ENCODE results near the gene ULK3. TPM values are rescaled to one million over a fixed set of nuclear protein-coding genes. Genes with fewer than 3 reads are reported as not detected.

Gene ULK3
- total RNA-seq, 1 donor from 2014 or later = 48.4 TPM

DNA sequence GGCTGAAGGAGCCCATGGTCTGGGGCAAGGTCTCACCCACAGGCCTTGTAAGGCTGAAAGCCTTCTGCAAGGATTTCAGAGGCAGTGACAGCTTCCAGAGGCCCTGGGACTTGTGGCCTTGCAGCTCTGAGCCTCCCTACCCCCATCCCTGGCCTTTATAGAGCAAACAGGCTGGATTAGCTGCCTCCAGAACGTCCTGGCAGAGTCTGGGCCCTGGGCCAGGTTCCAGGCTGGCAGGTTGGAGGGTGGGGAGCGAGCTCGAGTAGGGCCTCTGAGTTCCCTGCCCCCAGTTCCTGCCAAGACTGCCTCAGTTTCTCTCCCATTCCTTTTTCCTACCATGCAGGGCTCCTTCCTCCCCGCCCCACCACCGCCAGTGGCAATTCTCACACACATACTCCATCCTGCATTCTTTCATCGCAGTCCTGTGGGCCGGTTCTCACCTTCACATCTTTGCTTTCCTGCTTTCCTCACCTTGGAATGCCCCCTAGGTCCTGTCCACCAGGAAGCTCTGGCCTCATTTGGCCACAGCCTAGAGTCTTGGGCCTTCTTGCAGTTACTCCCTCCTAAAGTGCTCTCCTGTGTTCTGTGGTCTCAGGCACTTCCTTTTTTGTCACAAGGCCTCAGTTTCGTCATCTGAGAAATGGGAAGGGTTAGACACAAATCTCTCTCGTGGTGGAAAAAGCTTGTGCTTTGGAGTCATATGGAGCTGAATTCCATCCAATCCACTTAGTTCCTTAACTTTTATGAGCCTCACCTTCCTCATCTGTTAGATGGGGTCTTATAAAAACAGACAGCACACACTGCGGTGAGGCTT, 27.6 kb downstream of the ULK3 start:
- no peak for DNase-seq (ENCODE audit: low read depth, low spot score)
- H3K4me3 Mint-ChIP-seq = no peak overlapping the region
- no peak overlapping the region for H3K27ac Mint-ChIP-seq (ENCODE audit: unreplicated experiment)
- no peaks in the 10 kb centered on the region for H3K9me3 Mint-ChIP-seq
- H3K27me3 Mint-ChIP-seq (ENCODE audit: low read depth) = peaks cover 5% of the 10 kb centered on the region
- TF ChIP-seq, protein P1, sequence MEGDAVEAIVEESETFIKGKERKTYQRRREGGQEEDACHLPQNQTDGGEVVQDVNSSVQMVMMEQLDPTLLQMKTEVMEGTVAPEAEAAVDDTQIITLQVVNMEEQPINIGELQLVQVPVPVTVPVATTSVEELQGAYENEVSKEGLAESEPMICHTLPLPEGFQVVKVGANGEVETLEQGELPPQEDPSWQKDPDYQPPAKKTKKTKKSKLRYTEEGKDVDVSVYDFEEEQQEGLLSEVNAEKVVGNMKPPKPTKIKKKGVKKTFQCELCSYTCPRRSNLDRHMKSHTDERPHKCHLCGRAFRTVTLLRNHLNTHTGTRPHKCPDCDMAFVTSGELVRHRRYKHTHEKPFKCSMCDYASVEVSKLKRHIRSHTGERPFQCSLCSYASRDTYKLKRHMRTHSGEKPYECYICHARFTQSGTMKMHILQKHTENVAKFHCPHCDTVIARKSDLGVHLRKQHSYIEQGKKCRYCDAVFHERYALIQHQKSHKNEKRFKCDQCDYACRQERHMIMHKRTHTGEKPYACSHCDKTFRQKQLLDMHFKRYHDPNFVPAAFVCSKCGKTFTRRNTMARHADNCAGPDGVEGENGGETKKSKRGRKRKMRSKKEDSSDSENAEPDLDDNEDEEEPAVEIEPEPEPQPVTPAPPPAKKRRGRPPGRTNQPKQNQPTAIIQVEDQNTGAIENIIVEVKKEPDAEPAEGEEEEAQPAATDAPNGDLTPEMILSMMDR (conservative IDR thresholded peaks at IDR 0.05) = no peak
- H3K36me3 Mint-ChIP-seq (ENCODE audit: low read depth) = no peaks in the 10 kb centered on the region
- peaks cover 9% of the 10 kb centered on the region for H3K4me1 Mint-ChIP-seq

GRCh38 chr15:74812533-74812932, 30.4 kb downstream of the ULK3 start, which contains the start of gene LMAN1L:
Gene LMAN1L (plus strand): TSS chr15:74812835. CDS start chr15:74812855, 20 bp downstream.
- TF ChIP-seq, protein P1 (conservative IDR thresholded peaks at IDR 0.05) = no peak
- Mint-ChIP-seq H3K4me1 (peaks cover 4% of the 10 kb centered on the region), H3K27me3 (ENCODE audit: low read depth) (peaks cover 5% of the 10 kb centered on the region), H3K4me3 (no peak within 1 kb of the TSS), H3K27ac (ENCODE audit: unreplicated experiment) (peak within 1 kb of the TSS; percentile 37), H3K36me3 (ENCODE audit: low read depth) (no peaks in the 10 kb centered on the region), H3K9me3 (no peaks in the 10 kb centered on the region)
- DNase-seq (ENCODE audit: low read depth, low spot score) = no peak

DNA sequence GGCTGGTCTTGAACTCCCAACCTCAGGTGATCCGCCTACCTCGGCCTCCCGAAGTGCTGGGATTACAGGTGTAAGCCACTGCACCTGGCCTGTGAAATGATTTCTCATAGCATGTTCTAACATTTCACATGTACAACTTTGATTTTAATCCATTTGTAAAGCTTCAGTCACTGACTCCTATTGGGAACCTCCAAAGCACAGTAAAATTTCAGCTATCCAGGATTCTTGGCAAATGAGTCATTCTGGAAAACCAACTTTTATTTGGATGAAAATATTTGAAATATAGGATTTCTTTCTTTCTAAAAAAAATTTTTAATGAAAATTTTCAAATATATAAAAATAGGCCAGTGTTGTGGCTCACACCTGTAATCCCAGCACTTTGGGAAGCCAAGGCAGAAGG, 33.0 kb downstream of the ULK3 start:
- Mint-ChIP-seq H3K27me3 (ENCODE audit: low read depth) (peaks cover 3% of the 10 kb centered on the region), H3K4me1 (peaks cover 3% of the 10 kb centered on the region), H3K9me3 (no peaks in the 10 kb centered on the region), H3K27ac (ENCODE audit: unreplicated experiment) (no peak overlapping the region), H3K4me3 (no peak overlapping the region), H3K36me3 (ENCODE audit: low read depth) (no peaks in the 10 kb centered on the region)
- DNase-seq (ENCODE audit: low read depth, low spot score) = no peak
- TF ChIP-seq, protein P1 (conservative IDR thresholded peaks at IDR 0.05) = no peak

- TF ChIP-seq, protein P1 (conservative IDR thresholded peaks at IDR 0.05) = no peak
- Mint-ChIP-seq H3K9me3 (no peaks in the 10 kb centered on the region), H3K27me3 (ENCODE audit: low read depth) (peaks cover 3% of the 10 kb centered on the region), H3K4me1 (peaks cover 3% of the 10 kb centered on the region), H3K36me3 (ENCODE audit: low read depth) (peaks cover 1% of the 10 kb centered on the region), H3K27ac (ENCODE audit: unreplicated experiment) (no peak overlapping the region), H3K4me3 (no peak overlapping the region)
- DNase-seq (ENCODE audit: low read depth, low spot score) = no peak
Measured at GRCh38 chr15:74809242-74809641, 33.7 kb downstream of the ULK3 start.

DNA sequence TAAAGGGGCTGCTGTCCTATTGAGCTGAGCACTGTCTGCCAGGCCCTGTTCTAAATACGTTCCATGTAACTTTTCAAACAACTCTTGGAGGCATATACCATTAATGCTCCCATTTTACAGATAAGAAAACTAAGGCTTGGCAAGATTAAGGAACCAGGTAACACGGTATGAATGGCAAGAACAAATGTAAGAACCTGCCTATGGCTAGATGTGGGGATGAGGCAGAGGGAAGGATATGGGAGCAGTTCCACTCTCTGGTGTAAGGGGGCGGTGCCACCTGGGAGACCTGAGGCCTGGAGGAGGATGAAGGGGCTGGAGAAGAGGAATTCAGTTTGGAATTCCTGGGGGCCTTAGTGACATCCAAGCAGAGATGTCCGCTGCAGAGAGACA, 34.1 kb downstream of the ULK3 start:
- H3K9me3 Mint-ChIP-seq = no peaks in the 10 kb centered on the region
- peaks cover 3% of the 10 kb centered on the region for H3K4me1 Mint-ChIP-seq
- H3K4me3 Mint-ChIP-seq = no peak overlapping the region
- H3K27me3 Mint-ChIP-seq (ENCODE audit: low read depth) = peaks cover 3% of the 10 kb centered on the region
- DNase-seq (ENCODE audit: low read depth, low spot score) = no peak
- TF ChIP-seq, protein P1 (conservative IDR thresholded peaks at IDR 0.05) = peak; percentile 22
- no peak overlapping the region for H3K27ac Mint-ChIP-seq (ENCODE audit: unreplicated experiment)
- H3K36me3 Mint-ChIP-seq (ENCODE audit: low read depth) = peaks cover 5% of the 10 kb centered on the region

Measured in neural crest cell (in vitro differentiated cells).